ENCODE results near the gene HP1BP3. TPM values are rescaled to one million over a fixed set of nuclear protein-coding genes. Genes with fewer than 3 reads are reported as not detected.

The HP1BP3 gene
- total RNA-seq, 3 donors from 2014 or later: 224 to 317 (median 281) TPM

Other genes with a start within 250 kb of the HP1BP3 start
- gene FAM43B, start 234.7 kb downstream of the HP1BP3 start, total RNA-seq: under 1 TPM; 0.16 to 0.33 (median 0.29) TPM
- gene CDA, start 198.2 kb downstream of the HP1BP3 start, total RNA-seq: 1 to 10 TPM in 2 of 3 donors, under 1 TPM in 1; 0.98 to 1.3 (median 1.0) TPM
- gene PINK1, start 153.8 kb downstream of the HP1BP3 start, total RNA-seq: 100 to 1,000 TPM in 1 of 3 donors, 10 to 100 TPM in 2; 92.1 to 146 (median 94.1) TPM
- 100 to 1,000 TPM; 127 to 145 (median 138) TPM for gene DDOST, start 125.9 kb downstream of the HP1BP3 start, total RNA-seq
- 1 to 10 TPM; 1.8 to 3.5 (median 2.0) TPM for gene KIF17, start 69.3 kb downstream of the HP1BP3 start, total RNA-seq
- gene SH2D5, start 54.6 kb downstream of the HP1BP3 start, total RNA-seq: under 1 TPM in 2 of 3 donors, not detected in 1; under 0.01 to 0.29 TPM

Data from breast epithelium (tissue), 3 donors.